Esophagus muscularis mucosa (tissue), 4 donors: ENCODE data around the gene DESI2. TPM values are rescaled to one million over a fixed set of nuclear protein-coding genes. Genes with fewer than 3 reads are reported as not detected.
"Not testable (repeated sequence)": the region's sequence is repeated elsewhere in the genome, so short reads cannot be mapped to it uniquely, and the experiment has no call there.

Experiments used
- DNase-seq: peaks from one replicate; pipeline ENCODE4 v3.0.0-alpha.2; 2017; ENCODE audit errors: extremely low spot score
- H3K27ac ChIP-seq, 4 donors: fragments of 200-600 bp; sonication (generic); replicated peaks in 1 of 4; 1 replicate in 3 of 4; 2 replicates in 1 of 4; pipeline ENCODE4 v1.5.1; 2016 to 2019; ENCODE audit warnings: mild to moderate bottlenecking in 1 of 4
- H3K27me3 ChIP-seq, 4 donors: fragments of 200-600 bp; sonication (generic); one replicate each; pipeline versions ENCODE4 v1.5.1 to v1.6.0; 2016 to 2019
- H3K36me3 ChIP-seq, 4 donors: fragments of 200-600 bp; sonication (generic); one replicate each; pipeline ENCODE4 v1.5.1; 2016 to 2019
- H3K4me1 ChIP-seq, 4 donors: fragments of 200-600 bp; sonication (generic); one replicate each; pipeline ENCODE4 v1.5.1; 2016 to 2019
- H3K4me3 ChIP-seq, 4 donors: fragments of 200-600 bp; sonication (generic); 1 replicate in 2 of 4; 2 replicates in 2 of 4; pipeline ENCODE4 v1.5.1; 2016 to 2019; ENCODE audit warnings: mild to moderate bottlenecking in 4 of 4, moderate library complexity in 1 of 4
- H3K9me3 ChIP-seq, 4 donors: fragments of 200-600 bp; sonication (generic); 1 replicate in 3 of 4; 2 replicates in 1 of 4; pipeline ENCODE4 v1.5.1; 2016 to 2019
- EP300 ChIP-seq: sonication (generic); formaldehyde crosslinking; IDR thresholded peaks from one replicate; pipeline ENCODE4 v1.6.1; 2017; ENCODE audit warnings: antibody characterized with exemption
- POLR2A ChIP-seq: fragments of 450-650 bp; IDR thresholded peaks from one replicate; pipeline ENCODE4 v1.6.1; 2017; ENCODE audit warnings: antibody characterized with exemption, moderate library complexity, mild to moderate bottlenecking, low read depth
- POLR2AphosphoS5 ChIP-seq, 2 donors: sonication (generic); formaldehyde crosslinking; IDR thresholded peaks; one replicate each; pipeline ENCODE4 v1.6.1; 2017; ENCODE audit warnings: antibody characterized with exemption in 2 of 2
- WGBS: methylation state at CpG from one replicate; pipeline ENCODE4 v1.1.5; 2018; 5-methylcytosine and 5-hydroxymethylcytosine counted together
- intact Hi-C: fragments of 100-400 bp; cut with DNase I; formaldehyde crosslinking; loops from one replicate; pipeline ENCODE4 v1.15.1; 2023
- total RNA-seq, 4 donors: library from RNA; depleted of rRNA; stranded (reverse); fragments of >200 nt; gene quantifications; one replicate each; pipeline versions ENCODE4 v1.1.0 to v1.2.1, GENCODE V29; 2016
- TF ChIP-seq, protein P1 (sequence below), 3 experiments: fragments of 200-600 bp in 2 of 3; fragments of 450-650 bp in 1 of 3; sonication (generic) in 2 of 3; IDR thresholded peaks; one replicate each; pipeline ENCODE4 v1.5.1; 2017 to 2019; ENCODE audit warnings: antibody characterized with exemption in 3 of 3, mild to moderate bottlenecking in 2 of 3, moderate library complexity in 1 of 3

DESI2 gene
- total RNA-seq, 4 donors from 2014 or later: 30.3 to 59.6 (median 31.4) TPM

DNA sequence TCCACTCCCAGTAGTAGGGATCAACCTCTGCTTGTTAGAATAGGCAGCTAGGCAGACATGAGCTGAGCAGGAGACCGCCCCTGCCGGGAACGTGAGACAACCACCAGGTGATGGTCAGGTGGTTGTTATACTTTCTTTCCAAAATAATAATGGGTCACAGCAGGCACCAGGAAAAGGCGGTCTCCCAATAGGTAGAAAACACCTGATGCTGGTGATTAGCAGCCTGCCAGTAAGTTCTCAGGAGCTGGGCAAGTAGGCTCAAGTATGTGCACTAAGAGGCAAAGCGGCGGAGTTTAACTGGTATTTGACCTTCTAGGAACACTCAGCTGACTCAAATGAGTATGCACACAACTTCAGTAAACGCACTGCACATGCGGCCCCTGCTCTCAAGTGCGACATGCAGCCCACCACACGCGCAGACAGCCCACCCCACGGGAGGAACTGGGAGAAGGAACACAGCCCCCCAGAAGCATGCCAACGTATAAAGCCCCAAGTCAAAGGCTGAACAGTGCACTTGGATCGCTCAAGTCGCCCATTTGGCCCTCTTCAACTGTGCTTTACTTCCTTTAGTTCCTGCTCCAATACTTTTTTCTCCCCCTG, 80.0 kb downstream of the DESI2 start:
- TF ChIP-seq POLR2AphosphoS5 (IDR thresholded peaks at IDR 0.05) (no peak), EP300 (no peak), POLR2A (no peak)
- TF ChIP-seq, protein P1, sequence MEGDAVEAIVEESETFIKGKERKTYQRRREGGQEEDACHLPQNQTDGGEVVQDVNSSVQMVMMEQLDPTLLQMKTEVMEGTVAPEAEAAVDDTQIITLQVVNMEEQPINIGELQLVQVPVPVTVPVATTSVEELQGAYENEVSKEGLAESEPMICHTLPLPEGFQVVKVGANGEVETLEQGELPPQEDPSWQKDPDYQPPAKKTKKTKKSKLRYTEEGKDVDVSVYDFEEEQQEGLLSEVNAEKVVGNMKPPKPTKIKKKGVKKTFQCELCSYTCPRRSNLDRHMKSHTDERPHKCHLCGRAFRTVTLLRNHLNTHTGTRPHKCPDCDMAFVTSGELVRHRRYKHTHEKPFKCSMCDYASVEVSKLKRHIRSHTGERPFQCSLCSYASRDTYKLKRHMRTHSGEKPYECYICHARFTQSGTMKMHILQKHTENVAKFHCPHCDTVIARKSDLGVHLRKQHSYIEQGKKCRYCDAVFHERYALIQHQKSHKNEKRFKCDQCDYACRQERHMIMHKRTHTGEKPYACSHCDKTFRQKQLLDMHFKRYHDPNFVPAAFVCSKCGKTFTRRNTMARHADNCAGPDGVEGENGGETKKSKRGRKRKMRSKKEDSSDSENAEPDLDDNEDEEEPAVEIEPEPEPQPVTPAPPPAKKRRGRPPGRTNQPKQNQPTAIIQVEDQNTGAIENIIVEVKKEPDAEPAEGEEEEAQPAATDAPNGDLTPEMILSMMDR (IDR thresholded peaks at IDR 0.05): no peak
- Histone ChIP-seq H3K4me3 (no peak overlapping the region), H3K9me3 (no peaks in the 10 kb centered on the region), H3K27ac (no peak overlapping the region), H3K36me3 (no peaks in the 10 kb centered on the region), H3K27me3 (no peaks in the 10 kb centered on the region), H3K4me1 (peaks cover 0 to 20% (median 12%) of the 10 kb centered on the region in 4 donors)
- WGBS: 97% methylated on average over 12 of the region's 15 CpGs
- intact Hi-C loops: no loop called here
- no peak for DNase-seq

DNA sequence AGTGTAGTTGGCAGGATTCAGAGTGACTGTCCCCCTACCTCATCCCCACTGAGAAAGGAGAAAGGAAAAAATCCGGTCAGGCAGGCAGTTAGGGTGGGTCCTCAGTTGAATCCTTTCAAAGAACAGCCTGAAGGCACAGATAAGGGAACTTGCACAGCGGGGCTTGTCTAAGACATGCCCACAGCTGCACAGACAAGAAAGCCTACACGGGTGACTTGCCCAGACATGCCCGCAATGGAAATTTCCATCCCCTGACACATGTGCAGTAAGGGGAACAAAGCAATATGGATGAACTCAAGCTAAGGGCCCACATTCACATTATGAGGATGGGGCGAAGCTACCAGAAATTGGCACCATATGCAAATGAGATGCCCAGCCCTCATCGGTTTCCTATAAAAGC, 82.5 kb downstream of the DESI2 start:
- Histone ChIP-seq H3K4me1 (peaks cover 0 to 7% (median 5%) of the 10 kb centered on the region in 4 donors), H3K9me3 (no peaks in the 10 kb centered on the region), H3K4me3 (no peak overlapping the region), H3K27me3 (no peaks in the 10 kb centered on the region), H3K27ac (no peak overlapping the region), H3K36me3 (no peaks in the 10 kb centered on the region)
- TF ChIP-seq, protein P1 (IDR thresholded peaks at IDR 0.05): no peak
- TF ChIP-seq POLR2AphosphoS5 (IDR thresholded peaks at IDR 0.05): no peak
- TF ChIP-seq EP300: no peak
- TF ChIP-seq POLR2A: no peak
- no peak for DNase-seq
- 95% methylated on average over 6 of the region's 6 CpGs for WGBS
- intact Hi-C loops: no loop called here

DNA sequence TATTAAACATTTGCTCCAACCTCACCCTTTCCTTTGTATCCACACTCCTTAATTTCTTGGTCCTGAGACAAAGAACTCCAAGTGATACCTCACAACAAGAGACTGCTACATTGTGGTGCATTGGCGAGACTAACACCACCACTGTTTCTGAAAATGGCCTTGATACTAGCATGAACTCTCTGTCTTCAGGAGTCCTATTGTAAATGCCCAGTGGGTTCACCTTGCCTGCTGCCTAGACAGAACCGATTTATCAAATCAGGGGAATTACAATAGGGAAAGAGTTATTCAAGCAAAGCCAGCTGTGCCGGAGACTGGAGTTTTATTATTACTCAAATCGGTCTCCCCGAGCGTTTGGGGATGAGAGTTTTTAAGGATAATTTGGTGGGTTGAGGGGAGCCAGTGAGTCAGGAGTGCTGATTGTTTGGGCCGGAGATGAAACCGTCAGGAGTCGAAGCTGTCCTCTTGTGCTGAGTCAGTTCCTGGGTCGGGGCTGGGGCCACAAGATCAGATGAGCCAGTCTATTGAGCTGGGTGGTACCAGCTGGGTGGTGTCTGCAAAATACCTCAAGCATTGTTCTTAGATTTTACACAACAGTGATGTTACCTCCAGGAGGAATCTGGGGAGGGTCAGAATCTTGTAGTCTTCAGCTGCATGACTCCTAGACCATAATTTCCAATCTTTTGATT, 83.1 kb downstream of the DESI2 start:
- intact Hi-C loops: no loop called here
- no peaks in the 10 kb centered on the region for H3K9me3 ChIP-seq
- H3K36me3 ChIP-seq: no peaks in the 10 kb centered on the region
- no peaks in the 10 kb centered on the region for H3K27me3 ChIP-seq
- TF ChIP-seq POLR2AphosphoS5 (IDR thresholded peaks at IDR 0.05) (no peak), POLR2A (no peak)
- H3K4me3 ChIP-seq: no peak overlapping the region
- DNase-seq: no peak
- H3K27ac ChIP-seq: no peak overlapping the region
- WGBS: 92% methylated on average over 10 of the region's 10 CpGs
- H3K4me1 ChIP-seq: peaks cover 0 to 2% (median 1%) of the 10 kb centered on the region in 4 donors

DNA sequence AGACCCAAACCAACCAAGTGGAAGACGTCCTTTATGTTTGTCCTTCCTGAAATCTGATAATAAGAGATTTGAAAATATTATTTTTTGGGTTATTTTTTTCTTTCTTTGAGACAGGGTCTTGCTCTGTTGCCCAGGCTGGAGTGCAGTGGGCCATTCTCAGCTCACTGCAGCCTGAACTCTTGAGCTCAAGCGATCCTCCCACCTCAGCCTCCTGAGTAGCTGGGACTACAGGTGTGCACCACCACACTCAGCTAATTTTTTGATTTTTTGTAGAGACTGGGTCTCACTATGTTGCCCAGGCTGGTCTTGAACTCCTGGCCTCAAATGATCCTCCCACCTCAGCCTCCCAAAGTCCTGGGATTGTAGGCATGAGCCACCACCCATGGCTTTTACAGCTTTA, 86.2 kb downstream of the DESI2 start:
- DNase-seq, H3K27me3 ChIP-seq, H3K9me3 ChIP-seq, intact Hi-C loops, H3K4me1 ChIP-seq, H3K36me3 ChIP-seq, H3K27ac ChIP-seq, H3K4me3 ChIP-seq: not testable (repeated sequence)
- 64% methylated on average over 2 of the region's 2 CpGs for WGBS

- H3K4me1 ChIP-seq, intact Hi-C loops, H3K27me3 ChIP-seq, H3K27ac ChIP-seq, DNase-seq, H3K4me3 ChIP-seq, H3K36me3 ChIP-seq, H3K9me3 ChIP-seq: not testable (repeated sequence)
- WGBS: 97% methylated on average over 20 of the region's 20 CpGs
Measured at GRCh38 chr1:244740027-244740617, 87.2 kb downstream of the DESI2 start.

- H3K4me1 ChIP-seq: no peaks in the 10 kb centered on the region
- no peak overlapping the region for H3K27ac ChIP-seq
- DNase-seq: no peak
- no peak overlapping the region for H3K4me3 ChIP-seq
- H3K36me3 ChIP-seq: no peaks in the 10 kb centered on the region
- TF ChIP-seq EP300 (no peak), POLR2A (no peak), POLR2AphosphoS5 (IDR thresholded peaks at IDR 0.05) (no peak)
- TF ChIP-seq, protein P1 (IDR thresholded peaks at IDR 0.05): no peak
- 97% methylated on average over 5 of the region's 5 CpGs for WGBS
- no peaks in the 10 kb centered on the region for H3K9me3 ChIP-seq
- intact Hi-C loops: no loop called here
- no peaks in the 10 kb centered on the region for H3K27me3 ChIP-seq
Measured at GRCh38 chr1:244741692-244742091, 88.8 kb downstream of the DESI2 start.
